OCI-LY1 (cell line): Measurements from ENCODE around the gene STK32C.
"Not testable (repeated sequence)": the region's sequence is repeated elsewhere in the genome, so short reads cannot be mapped to it uniquely, and the experiment has no call there.

Source experiments
- H2AFZ ChIP-seq: fragments of 200-600 bp; sonication (generic), shearing (Covaris generic); 2 replicates; pipeline ENCODE4 v1.6.0; 2014; ENCODE audit warnings: antibody characterized with exemption, mild to moderate bottlenecking, low read length
- H3F3A ChIP-seq: fragments of 200-600 bp; sonication (generic), shearing (Covaris generic); 2 replicates; pipeline ENCODE4 v1.6.0; 2014; ENCODE audit warnings: mild to moderate bottlenecking, antibody characterized with exemption, low read length, moderate library complexity; ENCODE audit not compliant: insufficient read depth
- H3K27ac ChIP-seq: fragments of 200-600 bp; sonication (generic); 2 replicates; pipeline ENCODE4 v1.5.1; 2014; ENCODE audit warnings: low read length, mixed run types, mild to moderate bottlenecking, low read depth; ENCODE audit not compliant: poor library complexity, severe bottlenecking
- H3K27me3 ChIP-seq: fragments of 200-600 bp; sonication (generic); 2 replicates; pipeline ENCODE4 v1.6.0; 2014; ENCODE audit warnings: antibody characterized with exemption, mild to moderate bottlenecking, low read length, moderate library complexity; ENCODE audit not compliant: insufficient read depth
- H3K36me3 ChIP-seq: fragments of 200-600 bp; sonication (generic); 2 replicates; pipeline ENCODE4 v1.6.1; 2014; ENCODE audit warnings: mild to moderate bottlenecking, antibody characterized with exemption, low read length, moderate library complexity, mixed read lengths; ENCODE audit not compliant: insufficient read depth
- H3K4me1 ChIP-seq: fragments of 200-600 bp; sonication (generic); 2 replicates; pipeline ENCODE4 v1.5.1; 2014; ENCODE audit warnings: mild to moderate bottlenecking, low read length, moderate library complexity; ENCODE audit not compliant: insufficient read depth, severe bottlenecking
- H3K4me2 ChIP-seq: fragments of 200-600 bp; sonication (generic), shearing (Covaris generic); 2 replicates; pipeline ENCODE4 v1.6.1; 2014; ENCODE audit warnings: low read length
- H3K4me3 ChIP-seq: fragments of 200-600 bp; sonication (generic); 2 replicates; pipeline ENCODE4 v1.5.1; 2014; ENCODE audit warnings: low read length, low read depth, mild to moderate bottlenecking, mixed read lengths; ENCODE audit not compliant: poor library complexity, severe bottlenecking
- H3K79me2 ChIP-seq: fragments of 200-600 bp; shearing (Covaris generic); 2 replicates; pipeline ENCODE4 v1.6.1; 2016; ENCODE audit warnings: mixed run types, low read length, mixed read lengths; ENCODE audit not compliant: insufficient read depth
- H3K9ac ChIP-seq: fragments of 200-600 bp; sonication (generic), shearing (Covaris generic); 2 replicates; pipeline ENCODE4 v1.6.1; 2014; ENCODE audit warnings: mild to moderate bottlenecking, low read length, mixed read lengths
- H3K9me2 ChIP-seq: fragments of 200-600 bp; sonication (generic), shearing (Covaris generic); 2 replicates; pipeline ENCODE4 v1.6.1; 2014; ENCODE audit warnings: low read depth, mild to moderate bottlenecking, low read length, mixed read lengths
- H3K9me3 ChIP-seq: fragments of 200-600 bp; shearing (Covaris generic); 2 replicates; pipeline ENCODE4 v1.6.1; 2014; ENCODE audit warnings: low read length, mixed read lengths
- H4K20me1 ChIP-seq: fragments of 200-600 bp; sonication (generic), shearing (Covaris generic); 2 replicates; pipeline ENCODE4 v1.6.0; 2016; ENCODE audit warnings: mild to moderate bottlenecking, low read length; ENCODE audit not compliant: insufficient read depth
- EZH2 ChIP-seq: fragments of 200-600 bp; sonication (generic), shearing (Covaris generic); IDR thresholded peaks from 2 replicates; pipeline ENCODE4 v1.8.0; 2017; ENCODE audit warnings: borderline replicate concordance, mixed run types, mild to moderate bottlenecking, antibody characterized with exemption, low read length, moderate library complexity, mixed read lengths
- TF ChIP-seq, protein P1 (sequence below): fragments of 200-600 bp; sonication (generic), shearing (Covaris generic); IDR thresholded peaks from 2 replicates; pipeline ENCODE4 v1.5.1; 2017; ENCODE audit warnings: mild to moderate bottlenecking, antibody characterized with exemption, low read length, moderate library complexity, mixed read lengths

The STK32C gene

DNA sequence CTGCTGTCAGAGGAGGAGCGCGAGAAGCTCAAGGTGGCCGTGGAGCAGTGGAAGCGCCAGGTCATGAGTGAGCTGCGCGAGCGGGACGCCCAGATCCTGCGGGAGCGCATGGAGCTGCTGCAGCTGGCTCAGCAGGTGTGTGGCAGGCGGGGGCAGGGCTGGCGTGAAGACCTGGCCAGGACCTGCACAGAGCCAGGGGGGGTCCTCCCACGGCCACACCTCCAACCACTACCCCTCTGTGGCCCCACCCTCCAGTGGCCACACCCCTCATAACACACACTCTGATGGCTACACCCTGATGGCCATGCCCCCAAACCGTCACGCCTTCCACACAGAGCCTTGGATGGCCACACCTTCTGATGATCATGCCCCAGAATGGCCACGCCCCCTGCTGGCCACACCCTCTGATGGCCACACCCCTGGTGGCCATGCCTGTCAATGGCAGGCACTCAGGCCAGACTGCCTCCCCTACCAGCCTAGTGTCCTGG is 144.4 kb downstream of the STK32C start:
- no peak for TF ChIP-seq EZH2
- TF ChIP-seq, protein P1, sequence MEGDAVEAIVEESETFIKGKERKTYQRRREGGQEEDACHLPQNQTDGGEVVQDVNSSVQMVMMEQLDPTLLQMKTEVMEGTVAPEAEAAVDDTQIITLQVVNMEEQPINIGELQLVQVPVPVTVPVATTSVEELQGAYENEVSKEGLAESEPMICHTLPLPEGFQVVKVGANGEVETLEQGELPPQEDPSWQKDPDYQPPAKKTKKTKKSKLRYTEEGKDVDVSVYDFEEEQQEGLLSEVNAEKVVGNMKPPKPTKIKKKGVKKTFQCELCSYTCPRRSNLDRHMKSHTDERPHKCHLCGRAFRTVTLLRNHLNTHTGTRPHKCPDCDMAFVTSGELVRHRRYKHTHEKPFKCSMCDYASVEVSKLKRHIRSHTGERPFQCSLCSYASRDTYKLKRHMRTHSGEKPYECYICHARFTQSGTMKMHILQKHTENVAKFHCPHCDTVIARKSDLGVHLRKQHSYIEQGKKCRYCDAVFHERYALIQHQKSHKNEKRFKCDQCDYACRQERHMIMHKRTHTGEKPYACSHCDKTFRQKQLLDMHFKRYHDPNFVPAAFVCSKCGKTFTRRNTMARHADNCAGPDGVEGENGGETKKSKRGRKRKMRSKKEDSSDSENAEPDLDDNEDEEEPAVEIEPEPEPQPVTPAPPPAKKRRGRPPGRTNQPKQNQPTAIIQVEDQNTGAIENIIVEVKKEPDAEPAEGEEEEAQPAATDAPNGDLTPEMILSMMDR: no peak
- H3K79me2 ChIP-seq: no peaks in the 10 kb centered on the region
- no peak overlapping the region for H3K4me3 ChIP-seq
- no peaks in the 10 kb centered on the region for H3F3A ChIP-seq
- no peak overlapping the region for H3K9ac ChIP-seq
- H4K20me1 ChIP-seq: no peaks in the 10 kb centered on the region
- no peaks in the 10 kb centered on the region for H3K9me3 ChIP-seq
- no peaks in the 10 kb centered on the region for H3K4me1 ChIP-seq
- H3K27me3 ChIP-seq: peaks cover 8% of the 10 kb centered on the region; the same call in 1 of the 2 replicates
- no peaks in the 10 kb centered on the region for H3K36me3 ChIP-seq
- no peak overlapping the region for H2AFZ ChIP-seq
- no peak overlapping the region for H3K27ac ChIP-seq
- H3K4me2 ChIP-seq: no peak overlapping the region
- no peaks in the 10 kb centered on the region for H3K9me2 ChIP-seq

DNA sequence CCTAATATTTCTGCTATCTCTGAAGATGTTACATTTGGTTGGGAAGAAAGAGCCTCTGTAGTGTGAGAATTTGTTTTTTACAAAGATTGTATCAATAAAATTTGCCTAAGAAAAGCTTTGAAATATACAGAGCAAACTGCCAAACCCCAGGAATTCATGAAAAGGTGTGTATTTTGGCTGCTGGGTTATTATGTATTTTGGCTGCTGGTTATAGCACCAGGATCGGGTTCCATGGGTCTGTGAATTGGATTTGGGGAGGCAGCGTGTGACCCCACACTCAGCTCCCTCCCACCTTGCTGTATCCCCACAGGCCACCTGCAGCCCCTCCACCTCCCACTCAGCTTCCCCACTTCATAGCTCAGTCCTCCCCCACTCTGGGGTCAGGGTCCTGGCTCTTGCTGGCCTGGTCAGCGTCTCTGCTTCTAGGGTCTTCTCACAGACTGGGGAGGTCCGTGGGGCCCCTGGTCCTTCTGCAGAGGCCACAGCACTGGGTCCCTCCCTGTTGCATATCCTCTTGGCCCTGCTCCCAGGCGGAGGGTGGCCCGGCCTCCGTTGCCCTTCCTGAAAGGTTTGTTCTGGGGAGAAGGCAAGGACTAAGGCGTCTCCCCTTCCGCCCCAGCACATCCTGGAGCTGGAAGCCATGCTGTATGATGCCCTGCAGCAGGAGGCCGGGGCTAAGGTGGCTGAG is 145.0 kb downstream of the STK32C start:
- Histone ChIP-seq H3K4me3 (no peak overlapping the region), H3F3A (no peaks in the 10 kb centered on the region), H3K79me2 (no peaks in the 10 kb centered on the region), H3K9me3 (no peaks in the 10 kb centered on the region), H3K9me2 (no peaks in the 10 kb centered on the region), H3K4me1 (no peaks in the 10 kb centered on the region), H4K20me1 (no peaks in the 10 kb centered on the region), H2AFZ (no peak overlapping the region), H3K9ac (no peak overlapping the region), H3K36me3 (no peaks in the 10 kb centered on the region), H3K4me2 (no peak overlapping the region), H3K27me3 (peaks cover 8% of the 10 kb centered on the region; the same call in 1 of the 2 replicates), H3K27ac (no peak overlapping the region)
- TF ChIP-seq, protein P1: no peak
- no peak for TF ChIP-seq EZH2

DNA sequence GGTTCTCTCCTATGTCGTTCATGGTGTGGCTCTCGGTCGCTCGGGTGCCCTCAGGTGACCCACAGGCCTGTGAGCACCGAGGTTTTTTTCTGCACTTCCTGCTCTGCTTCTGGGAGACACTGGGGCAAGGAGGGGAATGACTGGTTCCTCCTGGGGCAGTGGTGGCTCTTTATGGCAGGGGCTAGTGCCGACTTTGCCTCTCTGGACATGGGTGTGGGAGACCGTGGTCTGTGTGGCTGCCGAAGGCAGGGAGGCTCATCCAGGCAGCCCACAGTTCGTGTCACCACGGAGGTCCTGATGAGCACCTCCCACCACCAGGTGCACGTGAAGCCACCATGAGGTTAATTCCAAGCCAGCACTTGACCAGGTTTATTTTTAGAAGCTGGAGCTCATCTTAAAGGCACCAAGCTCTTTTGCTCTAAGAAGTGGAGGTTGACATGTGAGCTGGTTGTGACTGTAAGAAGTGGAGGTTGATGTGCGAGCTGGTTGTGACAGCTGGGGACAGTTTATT is 145.7 kb downstream of the STK32C start:
- H3K4me3 ChIP-seq: no peak overlapping the region
- no peaks in the 10 kb centered on the region for H3F3A ChIP-seq
- no peak for TF ChIP-seq EZH2
- TF ChIP-seq, protein P1: no peak
- no peaks in the 10 kb centered on the region for H3K36me3 ChIP-seq
- H3K79me2 ChIP-seq: no peaks in the 10 kb centered on the region
- H3K27me3 ChIP-seq: peaks cover 8% of the 10 kb centered on the region; the same call in 1 of the 2 replicates
- H3K9me3 ChIP-seq: no peaks in the 10 kb centered on the region
- H3K9ac ChIP-seq: no peak overlapping the region
- H3K9me2 ChIP-seq: no peaks in the 10 kb centered on the region
- no peaks in the 10 kb centered on the region for H3K4me1 ChIP-seq
- H2AFZ ChIP-seq: no peak overlapping the region
- no peaks in the 10 kb centered on the region for H4K20me1 ChIP-seq
- H3K4me2 ChIP-seq: no peak overlapping the region
- H3K27ac ChIP-seq: no peak overlapping the region

DNA sequence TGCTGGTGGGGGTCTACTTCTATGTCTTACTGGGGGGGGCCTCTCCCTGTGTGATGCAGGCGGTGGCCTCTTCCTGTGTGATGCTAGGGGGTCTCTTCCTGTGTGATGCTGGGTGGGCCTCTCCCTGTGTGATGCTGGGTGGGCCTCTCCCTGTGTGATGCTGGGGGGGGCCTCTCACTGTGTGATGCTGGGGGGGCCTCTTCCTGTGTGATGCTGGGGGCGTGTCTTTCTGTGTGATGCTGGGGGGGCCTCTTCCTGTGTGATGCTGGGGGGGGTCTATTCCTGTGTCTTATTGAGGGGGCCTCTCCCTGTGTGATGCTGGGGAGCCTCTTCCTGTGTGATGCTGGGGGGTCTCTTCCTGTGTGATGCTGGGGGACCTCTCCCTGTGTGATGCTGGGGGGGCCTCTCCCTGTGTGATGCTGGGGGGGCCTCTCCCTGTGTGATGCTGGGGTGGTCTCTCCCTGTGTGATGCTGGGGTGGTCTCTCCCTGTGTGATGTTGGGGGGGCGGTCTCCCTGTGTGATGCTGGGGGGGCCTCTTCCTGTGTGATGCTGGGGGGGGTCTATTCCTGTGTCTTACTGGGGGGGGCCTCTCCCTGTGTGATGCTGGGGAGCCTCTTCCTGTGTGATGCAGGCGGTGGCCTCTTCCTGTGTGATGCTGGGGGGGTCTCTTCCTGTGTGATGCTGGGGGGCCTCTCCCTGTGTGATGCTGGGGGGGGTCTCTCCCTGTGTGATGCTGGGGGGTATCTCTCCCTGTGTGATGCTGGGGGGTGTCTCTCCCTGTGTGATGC is 146.7 kb downstream of the STK32C start:
- H3K9me3 ChIP-seq, H3K27me3 ChIP-seq, H3K4me2 ChIP-seq, H4K20me1 ChIP-seq, H3K4me3 ChIP-seq, H3K79me2 ChIP-seq, H3K9ac ChIP-seq, H3K9me2 ChIP-seq, H3K4me1 ChIP-seq, H3K27ac ChIP-seq, H3K36me3 ChIP-seq, H2AFZ ChIP-seq, H3F3A ChIP-seq: not testable (repeated sequence)

DNA sequence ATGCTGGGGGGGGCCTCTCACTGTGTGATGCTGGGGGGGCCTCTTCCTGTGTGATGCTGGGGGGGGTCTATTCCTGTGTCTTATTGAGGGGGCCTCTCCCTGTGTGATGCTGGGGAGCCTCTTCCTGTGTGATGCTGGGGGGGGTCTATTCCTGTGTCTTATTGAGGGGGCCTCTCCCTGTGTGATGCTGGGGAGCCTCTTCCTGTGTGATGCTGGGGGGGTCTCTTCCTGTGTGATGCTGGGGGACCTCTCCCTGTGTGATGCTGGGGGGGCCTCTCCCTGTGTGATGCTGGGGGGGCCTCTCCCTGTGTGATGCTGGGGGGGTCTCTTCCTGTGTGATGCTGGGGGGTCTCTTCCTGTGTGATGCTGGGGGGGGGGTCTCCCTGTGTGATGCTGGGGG is 147.5 kb downstream of the STK32C start:
- not testable (repeated sequence) for H3K27me3 ChIP-seq, H3K9me3 ChIP-seq, H3K79me2 ChIP-seq, H3F3A ChIP-seq, H3K4me1 ChIP-seq, H3K4me3 ChIP-seq, H4K20me1 ChIP-seq, H3K4me2 ChIP-seq, H2AFZ ChIP-seq, H3K27ac ChIP-seq, H3K9me2 ChIP-seq, H3K36me3 ChIP-seq, H3K9ac ChIP-seq
